NCI-H146 treated with DMSO at 0.1 percent for 48 hours (cell line): ENCODE measurements around the gene TBC1D1.
A peak's percentile ranks its signal among the peaks of the same experiment; 100 is the strongest.

ENCODE experiments used
- DNase-seq: peaks from one replicate; lab custom pipeline; 2025; ENCODE audit not compliant: unreplicated experiment; lab: John Stamatoyannopoulos, UW

TBC1D1 gene

GRCh38 chr4:37989398-37990260 is 98.7 kb downstream of the TBC1D1 start:
- DNase-seq, result no peak

DNA sequence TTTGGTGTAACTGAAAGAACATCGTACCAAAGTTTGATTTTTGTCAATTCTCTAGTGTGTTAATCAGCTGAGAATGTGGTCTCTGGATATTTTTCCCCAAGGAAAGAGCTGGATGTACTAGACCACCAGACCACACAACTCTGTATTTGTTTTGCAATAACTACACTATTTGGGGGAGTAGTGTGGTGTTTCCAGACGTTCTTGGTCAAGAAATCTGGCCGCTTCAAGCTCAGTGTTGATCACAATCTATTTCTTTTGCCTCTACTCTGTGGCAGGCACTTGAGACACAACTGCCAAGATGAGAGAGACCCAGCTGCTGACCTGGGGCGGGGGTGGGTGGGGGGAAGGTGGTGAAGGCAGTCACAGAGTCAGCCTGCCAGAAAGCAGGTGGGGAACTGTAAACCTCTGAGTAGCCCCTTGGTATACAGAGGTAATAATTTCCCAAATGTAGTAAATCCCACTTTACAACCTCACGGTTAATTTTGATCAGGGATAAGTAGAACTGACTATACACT is 99.9 kb downstream of the TBC1D1 start:
- no peak for DNase-seq

- DNase-seq, result no peak
Measured at GRCh38 chr4:37991623-37992410, 100.9 kb downstream of the TBC1D1 start.

DNA sequence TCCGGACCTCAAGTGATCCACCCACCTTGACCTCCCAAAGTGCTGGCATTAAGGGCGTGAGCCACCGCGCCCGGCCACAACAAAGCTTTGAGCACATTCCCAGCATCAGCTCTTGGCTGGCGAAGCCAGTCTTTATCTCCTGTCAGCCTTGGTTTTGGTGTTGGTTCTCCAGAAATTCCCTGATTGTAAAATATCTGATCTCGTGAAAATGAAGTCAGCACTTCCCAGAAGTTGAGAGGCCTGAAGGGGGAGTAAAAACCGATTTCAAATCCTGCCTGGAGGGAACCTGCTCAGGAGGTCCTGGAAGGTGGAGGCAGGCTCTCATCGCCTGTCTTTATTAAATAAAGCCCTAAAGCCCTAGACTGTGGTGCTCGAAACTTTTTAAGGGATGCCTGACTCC is 102.9 kb downstream of the TBC1D1 start:
- no peak for DNase-seq

GRCh38 chr4:37994569-37994968 is 103.7 kb downstream of the TBC1D1 start:
- DNase-seq, result no peak

- DNase-seq, result no peak
Measured at GRCh38 chr4:37995299-37995821, 104.5 kb downstream of the TBC1D1 start.

DNA sequence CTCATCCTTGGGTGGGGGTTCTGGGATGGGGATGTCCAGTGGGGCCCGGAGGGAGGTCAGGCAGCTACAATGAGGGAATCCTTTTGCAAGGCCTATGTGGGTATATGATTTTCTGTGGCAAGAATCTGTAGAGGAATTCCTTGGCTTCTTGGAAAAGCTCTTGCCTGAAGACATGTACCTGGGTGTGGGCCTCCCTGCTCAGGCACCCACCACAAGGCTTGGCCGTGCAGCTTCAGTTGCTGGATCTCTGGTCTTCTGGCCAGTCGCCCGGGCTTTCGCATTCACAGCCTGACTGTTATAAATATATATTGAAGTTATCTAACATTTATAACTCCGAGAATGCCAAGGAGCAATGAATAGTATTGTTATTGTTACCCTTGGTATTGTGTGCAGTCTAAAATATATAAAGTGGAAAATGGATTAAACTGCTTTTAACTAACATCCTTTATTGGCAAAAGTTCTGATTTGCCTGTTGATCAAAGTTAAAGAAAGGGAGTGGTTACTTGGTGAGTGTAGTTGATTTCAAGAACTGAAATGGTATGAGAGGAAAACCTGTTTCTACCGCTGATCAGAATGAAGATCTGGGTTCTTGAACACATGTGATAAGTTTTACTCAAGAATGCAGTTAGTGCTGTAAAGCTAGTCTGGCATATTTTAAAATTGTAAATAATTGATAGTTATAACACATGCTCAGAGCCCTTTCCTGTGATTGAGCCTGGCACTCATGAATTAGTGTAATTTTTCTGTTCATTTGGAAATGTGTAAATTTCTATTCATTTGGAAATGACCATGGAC is 105.3 kb downstream of the TBC1D1 start:
- DNase-seq, result no peak

GRCh38 chr4:37998226-37998625 is 107.3 kb downstream of the TBC1D1 start:
- no peak for DNase-seq

- DNase-seq, result peak; percentile 69
Measured at GRCh38 chr4:37999000-37999716, 108.3 kb downstream of the TBC1D1 start.

- no peak for DNase-seq
Measured at GRCh38 chr4:37999965-38000364, 109.1 kb downstream of the TBC1D1 start.

DNA sequence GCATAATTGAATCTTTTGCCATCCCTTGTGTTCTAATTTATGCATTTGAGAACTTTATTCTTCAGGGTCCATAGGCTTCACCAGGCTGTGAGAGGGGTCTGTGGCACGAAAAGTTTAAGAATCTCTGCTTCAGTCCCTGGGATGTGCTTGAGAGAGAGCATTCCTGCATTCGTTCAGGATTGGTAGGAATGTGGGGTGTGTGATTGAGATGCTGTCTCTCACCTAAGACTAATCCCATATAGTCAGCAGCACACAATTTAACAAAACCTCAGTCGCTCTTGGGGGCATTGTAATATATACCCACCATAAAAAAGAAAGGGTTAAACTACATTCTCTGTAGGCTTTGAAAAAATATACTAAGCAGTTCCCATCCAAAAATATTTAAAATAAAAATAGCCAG is 111.0 kb downstream of the TBC1D1 start:
- no peak for DNase-seq

- no peak for DNase-seq
Measured at GRCh38 chr4:38002451-38003071, 111.7 kb downstream of the TBC1D1 start.

GRCh38 chr4:38003102-38003501 is 112.2 kb downstream of the TBC1D1 start:
- DNase-seq, result no peak

DNA sequence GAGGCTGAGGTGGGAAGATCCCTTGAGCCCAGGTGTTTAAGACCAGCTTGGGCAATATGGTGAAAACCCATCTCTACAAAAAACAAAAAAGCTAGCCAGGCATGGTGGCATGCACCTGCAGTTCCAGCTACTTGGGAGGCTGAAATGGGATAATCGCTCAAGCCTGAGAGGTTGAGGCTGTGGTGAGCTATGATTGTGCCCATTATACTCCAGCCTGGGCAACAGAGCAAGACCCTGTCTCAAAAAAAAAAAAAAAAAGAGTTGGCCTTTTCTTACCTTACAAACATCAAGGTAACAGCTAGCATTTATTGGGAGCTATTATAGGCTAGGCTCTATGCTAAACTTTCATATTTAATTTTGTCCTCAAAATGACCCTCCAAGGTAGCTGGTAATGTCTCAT is 112.7 kb downstream of the TBC1D1 start:
- no peak for DNase-seq

DNA sequence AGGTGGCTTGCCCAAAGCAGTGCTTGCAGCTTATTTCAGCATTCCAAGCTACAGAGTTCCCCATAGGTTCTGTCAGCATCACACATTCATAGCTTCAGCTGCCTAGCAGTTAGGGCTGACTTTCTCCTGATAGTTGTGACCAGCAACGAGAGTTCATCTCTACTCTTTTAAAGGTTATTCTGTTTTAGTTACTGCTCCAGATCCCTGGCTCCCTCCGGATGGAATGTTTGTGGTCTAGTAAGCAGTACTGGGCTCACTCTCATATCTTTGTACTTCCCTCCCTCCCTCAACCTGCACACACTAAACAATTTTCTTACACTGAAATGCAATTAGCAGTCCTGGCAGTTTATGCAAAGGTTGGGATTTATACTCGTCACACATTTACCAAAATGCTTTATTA is 113.2 kb downstream of the TBC1D1 start:
- no peak for DNase-seq

DNA sequence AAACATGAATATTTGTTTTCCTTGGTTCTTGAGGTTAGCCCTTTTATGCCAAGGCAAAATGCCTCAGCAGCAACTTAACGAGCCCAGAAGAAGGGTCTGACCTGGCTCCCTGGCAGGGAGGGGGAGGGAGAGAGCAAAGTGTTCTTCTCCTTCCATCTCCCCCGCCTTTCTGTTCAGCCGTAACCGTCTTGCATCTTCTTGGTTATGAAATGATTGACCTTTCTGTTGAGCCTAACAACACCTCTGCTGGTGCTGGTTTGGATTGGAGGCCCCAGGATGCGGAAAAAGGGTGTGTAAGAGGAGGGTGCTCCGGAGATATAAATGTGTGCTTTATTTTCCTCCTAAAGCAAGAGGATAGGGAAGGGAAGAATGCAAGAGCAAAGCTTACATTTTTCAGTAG is 114.0 kb downstream of the TBC1D1 start:
- DNase-seq, result no peak

DNA sequence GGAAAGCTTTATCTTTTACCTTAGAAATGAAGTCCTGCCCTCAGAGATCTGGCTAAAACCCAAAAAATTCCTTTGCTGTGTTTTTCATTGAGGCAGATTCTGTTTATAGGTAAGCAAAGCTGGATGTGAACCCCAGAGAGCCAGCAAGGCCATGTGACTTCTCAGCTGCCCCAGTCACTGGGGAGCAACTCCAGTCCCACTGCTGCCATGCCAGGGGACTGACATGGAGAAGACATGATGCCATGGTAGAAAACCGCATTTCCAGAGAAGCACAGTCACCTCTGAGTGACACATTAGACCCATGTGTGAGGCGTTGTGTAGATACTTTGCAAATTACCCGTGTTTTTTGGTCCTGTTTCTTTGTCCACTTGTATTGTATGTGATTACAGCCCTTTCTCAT is 114.8 kb downstream of the TBC1D1 start:
- DNase-seq, result no peak

- no peak for DNase-seq
Measured at GRCh38 chr4:38007645-38008044, 116.8 kb downstream of the TBC1D1 start.

DNA sequence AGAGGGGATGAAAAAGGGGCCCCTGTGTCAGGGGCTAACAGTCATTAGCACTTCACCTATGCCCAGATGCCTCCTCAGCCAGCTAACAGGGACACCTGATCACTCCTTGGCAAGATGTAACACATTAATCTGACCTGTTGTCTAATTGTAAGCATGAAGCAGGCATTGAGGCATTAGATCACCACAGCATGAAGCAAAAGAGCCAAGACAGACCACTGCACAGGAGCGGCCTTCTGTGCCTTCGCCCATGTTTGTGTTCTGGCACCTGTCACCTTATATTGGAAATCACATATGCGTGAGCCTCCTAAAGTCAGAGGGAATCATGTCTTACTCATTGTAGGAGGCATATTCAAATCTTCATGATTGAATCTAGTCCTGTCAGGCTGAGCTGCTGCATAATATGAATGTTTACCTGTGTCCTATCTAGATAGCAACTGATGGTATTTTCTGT is 117.7 kb downstream of the TBC1D1 start:
- no peak for DNase-seq

DNA sequence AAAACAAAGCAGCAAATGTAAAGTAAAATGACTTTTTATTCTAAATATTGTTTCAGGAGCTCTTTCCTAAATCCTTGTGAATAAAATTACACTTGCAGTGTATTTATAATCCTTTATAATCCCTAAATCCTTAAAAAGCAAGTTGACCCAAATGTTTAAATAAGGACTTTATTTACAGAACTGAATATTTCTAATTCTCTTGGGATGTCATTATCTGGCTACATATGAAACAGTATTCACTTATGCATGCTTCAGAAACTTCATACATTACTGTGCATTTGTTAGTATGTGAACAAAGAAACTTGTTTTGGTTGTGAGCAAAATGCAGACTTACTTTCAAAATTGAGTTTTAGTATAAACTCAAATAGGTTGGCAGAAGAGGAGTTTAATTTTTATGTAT is 118.5 kb downstream of the TBC1D1 start:
- no peak for DNase-seq
